Gastrocnemius medialis (tissue), 4 donors: ENCODE measurements around the gene JAK3. TPM values are rescaled to one million over a fixed set of nuclear protein-coding genes. Genes with fewer than 3 reads are reported as not detected.
"Not testable (repeated sequence)": the region's sequence is repeated elsewhere in the genome, so short reads cannot be mapped to it uniquely, and the experiment has no call there.

Experiments used
- ATAC-seq, 2 donors: fragments of 150-250 bp; one replicate each; pipeline ENCODE4 v1.9.1; 2016
- DNase-seq, 2 donors: peaks; one replicate each; pipeline ENCODE4 v3.0.0-alpha.2; 2019
- H3K27ac ChIP-seq, 4 donors: fragments of 200-600 bp; sonication (generic); 1 replicate in 1 of 4; 2 replicates in 3 of 4; pipeline ENCODE4 v1.5.1; 2016 to 2018; ENCODE audit warnings: mild to moderate bottlenecking in 2 of 4, moderate library complexity in 1 of 4
- H3K27me3 ChIP-seq, 3 donors: fragments of 200-600 bp; sonication (generic) in 2 of 3; 1 replicate in 1 of 3; 2 replicates in 2 of 3; pipeline versions ENCODE4 v1.5.1 to v1.6.0; 2016 to 2019; ENCODE audit warnings: mild to moderate bottlenecking in 1 of 3, moderate library complexity in 1 of 3
- H3K36me3 ChIP-seq, 2 donors: fragments of 200-600 bp; sonication (generic) in 1 of 2; one replicate each; pipeline ENCODE4 v1.5.1; 2017 to 2018
- H3K4me1 ChIP-seq, 2 donors: fragments of 200-600 bp; sonication (generic) in 1 of 2; one replicate each; pipeline ENCODE4 v1.5.1; 2016 to 2017; ENCODE audit warnings: mild to moderate bottlenecking in 2 of 2
- H3K4me3 ChIP-seq, 4 donors: fragments of 200-600 bp; sonication (generic) in 3 of 4; 1 replicate in 1 of 4; 2 replicates in 3 of 4; pipeline ENCODE4 v1.5.1; 2016 to 2019; ENCODE audit warnings: mild to moderate bottlenecking in 2 of 4
- H3K9me3 ChIP-seq, 3 donors: fragments of 200-600 bp; sonication (generic) in 2 of 3; 1 replicate in 1 of 3; 2 replicates in 2 of 3; pipeline ENCODE4 v1.5.1; 2016 to 2019
- CTCF ChIP-seq, 5 experiments: fragments of 450-650 bp in 3 of 5; fragments of 200-600 bp in 2 of 5; sonication (generic) in 2 of 5; IDR thresholded peaks in 4 of 5; conservative IDR thresholded peaks in 1 of 5; 1 replicate in 4 of 5; 2 replicates in 1 of 5; pipeline ENCODE4 v1.5.1; 2016 to 2019; ENCODE audit warnings: antibody characterized with exemption in 5 of 5, mild to moderate bottlenecking in 3 of 5, moderate library complexity in 3 of 5
- POLR2A ChIP-seq, 2 donors: fragments of 450-650 bp; IDR thresholded peaks; one replicate each; pipeline ENCODE4 v1.6.1; 2017; ENCODE audit warnings: antibody characterized with exemption in 2 of 2, mild to moderate bottlenecking in 2 of 2, moderate library complexity in 2 of 2
- in situ Hi-C, 4 donors: fragments of 200-750 bp; cut with MboI; loops; one replicate each; pipeline versions ENCODE4 v1.15.0 to v1.8.0; 2017; ENCODE audit warnings: low sequenced_read_pairs in 4 of 4
- intact Hi-C: fragments of 100-400 bp; cut with DNase I; formaldehyde crosslinking; loops from one replicate; pipeline ENCODE4 v1.15.1; 2023; ENCODE audit warnings: low total_unique reads
- total RNA-seq, 4 donors: library from RNA; depleted of rRNA; stranded (reverse); fragments of >200 nt; gene quantifications; one replicate each; pipeline versions ENCODE4 v1.1.0 to v1.2.3, GENCODE V29; 2016

JAK3 gene
- total RNA-seq, 4 donors from 2014 or later, result 0.55 to 1.6 (median 1.2) TPM

GRCh38 chr19:17803264-17803896 lies 44.4 kb downstream of the JAK3 start:
- in situ Hi-C loops, result no loop called here
- Histone ChIP-seq H3K9me3 (no peaks in the 10 kb centered on the region), H3K4me3 (no peak overlapping the region), H3K4me1 (no peaks in the 10 kb centered on the region), H3K27me3 (peaks cover 0 to 7% (median 0%) of the 10 kb centered on the region in 3 donors), H3K36me3 (no peaks in the 10 kb centered on the region), H3K27ac (no peak overlapping the region)
- TF ChIP-seq CTCF (IDR thresholded peaks at IDR 0.05 in 4 of 5, conservative IDR thresholded peaks at IDR 0.05 in 1 of 5) (no peak), POLR2A (IDR thresholded peaks at IDR 0.05) (no peak)
- ATAC-seq, result no peak
- intact Hi-C loops, result no loop called here
- peak in 1 of 2 donors; percentile 16 for DNase-seq

GRCh38 chr19:17802137-17802858 lies 45.5 kb downstream of the JAK3 start:
- no peak for TF ChIP-seq POLR2A (IDR thresholded peaks at IDR 0.05)
- no peak for TF ChIP-seq CTCF (IDR thresholded peaks at IDR 0.05 in 4 of 5, conservative IDR thresholded peaks at IDR 0.05 in 1 of 5)
- intact Hi-C loops, result no loop called here
- Histone ChIP-seq H3K36me3 (no peaks in the 10 kb centered on the region), H3K27ac (no peak overlapping the region), H3K9me3 (no peaks in the 10 kb centered on the region), H3K4me3 (no peak overlapping the region), H3K4me1 (no peaks in the 10 kb centered on the region), H3K27me3 (peaks cover 0 to 6% (median 0%) of the 10 kb centered on the region in 3 donors)
- ATAC-seq, result no peak
- in situ Hi-C loops, result no loop called here
- DNase-seq, result no peak

GRCh38 chr19:17798599-17798998 lies 49.2 kb downstream of the JAK3 start:
- H3K4me1 ChIP-seq, in situ Hi-C loops, ATAC-seq, DNase-seq, H3K9me3 ChIP-seq, H3K4me3 ChIP-seq, H3K27ac ChIP-seq, intact Hi-C loops, H3K36me3 ChIP-seq: not testable (repeated sequence)
- peaks cover 25 to 36% (median 29%) of the 10 kb centered on the region in 3 donors for H3K27me3 ChIP-seq

- H3K27me3 ChIP-seq, result peaks cover 25 to 39% (median 33%) of the 10 kb centered on the region in 3 donors
- H3K36me3 ChIP-seq, result no peaks in the 10 kb centered on the region
- no peaks in the 10 kb centered on the region for H3K4me1 ChIP-seq
- in situ Hi-C loops, result no loop called here
- H3K4me3 ChIP-seq, result no peak overlapping the region
- DNase-seq, result no peak
- no peak for ATAC-seq
- TF ChIP-seq POLR2A (IDR thresholded peaks at IDR 0.05) (no peak), CTCF (IDR thresholded peaks at IDR 0.05 in 4 of 5, conservative IDR thresholded peaks at IDR 0.05 in 1 of 5) (no peak)
- intact Hi-C loops, result no loop called here
- H3K9me3 ChIP-seq, result no peaks in the 10 kb centered on the region
- no peak overlapping the region for H3K27ac ChIP-seq
These were observed 50.2 kb downstream of the JAK3 start for GRCh38 chr19:17797424-17798201.
